ENCODE data around the gene DDAH2. TPM values are rescaled to one million over a fixed set of nuclear protein-coding genes. Genes with fewer than 3 reads are reported as not detected.
A peak's percentile ranks its signal among the peaks of the same experiment; 100 is the strongest.

Gene DDAH2
- total and polyA plus RNA-seq, 8 donors, result 70.2 to 199 (median 161) TPM

GRCh38 chr6:31727717-31728671, 1.1 kb downstream of the DDAH2 start:
- DNase-seq (peak in 1 of 4 donors; percentile 85), ATAC-seq (no peak)
- Histone ChIP-seq H3K27ac (peak overlapping the region; percentile 77 to 97), H3K27me3 (no peaks in the 10 kb centered on the region), H3K36me3 (peaks cover 0 to 58% of the 10 kb centered on the region in 2 donors), H3K9me3 (no peaks in the 10 kb centered on the region), H3K4me3 (peak overlapping the region; percentile 48 to 79), H3K4me1 (peaks cover 25 to 69% of the 10 kb centered on the region in 2 donors)
- intact Hi-C loops (cut with DNase I), result no loop called here
- TF ChIP-seq CTCF (IDR thresholded peaks at IDR 0.05), result no peak

GRCh38 chr6:31727034-31727716, 1.9 kb downstream of the DDAH2 start:
- DNase-seq, result peak in 2 of 4 donors; percentile 66 to 83
- Histone ChIP-seq H3K9me3 (no peaks in the 10 kb centered on the region), H3K4me3 (peak overlapping the region in 1 of 2 donors; percentile 79), H3K36me3 (peaks cover 0 to 49% of the 10 kb centered on the region in 2 donors), H3K27ac (peak overlapping the region; percentile 77 to 97), H3K27me3 (no peaks in the 10 kb centered on the region), H3K4me1 (peaks cover 25 to 61% of the 10 kb centered on the region in 2 donors)
- no peak for TF ChIP-seq CTCF (IDR thresholded peaks at IDR 0.05)
- intact Hi-C loops (cut with DNase I), result no loop called here
- peak; percentile 4 for ATAC-seq

GRCh38 chr6:31725502-31726350, 3.4 kb downstream of the DDAH2 start:
- intact Hi-C loops (cut with DNase I), result no loop called here
- Histone ChIP-seq H3K36me3 (peaks cover 0 to 35% of the 10 kb centered on the region in 2 donors), H3K27me3 (no peaks in the 10 kb centered on the region), H3K27ac (peak overlapping the region in 1 of 2 donors; percentile 97), H3K9me3 (no peaks in the 10 kb centered on the region), H3K4me1 (peaks cover 24 to 47% of the 10 kb centered on the region in 2 donors), H3K4me3 (no peak overlapping the region)
- DNase-seq (peak in 1 of 4 donors; percentile 48), ATAC-seq (no peak)
- TF ChIP-seq CTCF (IDR thresholded peaks at IDR 0.05), result no peak

- intact Hi-C loops (cut with DNase I), result no loop called here
- no peak for ATAC-seq
- TF ChIP-seq CTCF (IDR thresholded peaks at IDR 0.05), result no peak
Measured at GRCh38 chr6:31723980-31724691, 5.0 kb downstream of the DDAH2 start.

More at GRCh38 chr6:31723980-31724691, 5.0 kb downstream of the DDAH2 start:
- peaks cover 0 to 28% of the 10 kb centered on the region in 2 donors for H3K36me3 ChIP-seq
- H3K4me3 ChIP-seq, result no peak overlapping the region
- no peak overlapping the region for H3K27ac ChIP-seq
- no peaks in the 10 kb centered on the region for H3K27me3 ChIP-seq
- peaks cover 21 to 38% of the 10 kb centered on the region in 2 donors for H3K4me1 ChIP-seq
- H3K9me3 ChIP-seq, result no peaks in the 10 kb centered on the region
- DNase-seq, result no peak

Measured in left lung (tissue), 10 donors.